Stimulated activated CD4-positive, alpha-beta T cell treated with anti-CD3 and anti-CD28 coated beads, Interleukin-4, amount 100 ng/mL, for 4 hours (primary cell): Measurements from ENCODE around the gene APCDD1L.

Source experiments
- DNase-seq, 2 experiments: peaks; one replicate each; pipeline ENCODE4 v3.0.0-alpha.2; 2020

Gene APCDD1L

DNA sequence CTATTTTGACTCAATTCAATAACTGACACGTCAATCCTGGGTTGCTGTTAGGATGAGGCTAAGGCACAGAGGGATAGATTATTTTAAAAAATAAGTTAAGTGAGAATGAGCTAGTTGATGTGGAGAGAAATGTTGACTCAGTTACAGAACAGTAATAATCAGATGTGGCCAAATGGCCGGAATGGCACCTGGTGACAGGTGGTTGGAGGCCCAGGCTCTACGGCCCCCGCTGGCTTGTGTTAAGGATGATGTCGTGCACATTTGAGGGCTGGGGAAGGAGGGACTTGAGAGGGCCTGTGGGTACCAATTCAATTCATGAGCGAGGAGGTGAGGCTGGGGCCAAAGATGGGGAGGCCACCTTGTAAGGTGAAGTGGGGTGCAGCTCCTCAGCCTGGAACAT is 31.7 kb downstream of the APCDD1L start:
- no peak for DNase-seq

GRCh38 chr20:58483051-58483450 is 32.1 kb downstream of the APCDD1L start:
- no peak for DNase-seq

GRCh38 chr20:58482416-58482815 is 32.8 kb downstream of the APCDD1L start:
- no peak for DNase-seq

DNA sequence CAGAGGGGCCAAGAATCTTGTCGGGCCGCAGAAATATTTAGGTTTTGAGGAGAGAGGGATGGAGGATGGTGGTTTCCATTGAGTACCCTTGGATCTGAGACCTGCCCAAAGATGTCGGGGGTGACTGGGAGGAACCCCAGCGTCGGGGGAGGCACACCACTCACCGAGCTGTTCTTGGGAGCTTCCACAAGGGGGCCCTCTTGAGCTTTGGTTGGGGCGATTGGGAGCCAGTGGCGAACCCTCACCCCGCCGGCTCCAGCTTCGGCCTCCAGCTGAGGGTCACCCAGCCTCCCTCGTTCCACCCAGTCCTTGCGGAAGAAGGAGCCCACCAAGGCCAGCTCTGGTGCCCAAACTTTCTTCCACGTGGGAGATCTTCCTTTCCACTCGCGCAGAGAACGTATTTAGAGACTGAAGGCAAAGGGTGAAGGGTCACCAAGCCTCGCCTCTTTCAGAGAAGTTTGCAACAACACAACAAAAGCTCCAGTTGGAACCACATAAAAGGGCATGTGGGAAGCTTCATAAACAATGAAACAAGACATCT is 33.6 kb downstream of the APCDD1L start:
- DNase-seq = peak; percentile 35 to 46

GRCh38 chr20:58480551-58481336 is 34.5 kb downstream of the APCDD1L start:
- DNase-seq = no peak

- DNase-seq = no peak
These were observed 35.3 kb downstream of the APCDD1L start for GRCh38 chr20:58479726-58480440.

GRCh38 chr20:58478141-58478805 is 36.9 kb downstream of the APCDD1L start:
- DNase-seq = no peak

- no peak for DNase-seq
These were observed 39.7 kb downstream of the APCDD1L start for GRCh38 chr20:58475466-58475865.

- no peak for DNase-seq
These were observed 41.5 kb downstream of the APCDD1L start for GRCh38 chr20:58473453-58474425.

GRCh38 chr20:58472273-58473018 is 42.8 kb downstream of the APCDD1L start:
- no peak for DNase-seq

GRCh38 chr20:58471193-58472164 is 43.7 kb downstream of the APCDD1L start:
- DNase-seq = no peak

- DNase-seq = no peak
These were observed 44.6 kb downstream of the APCDD1L start for GRCh38 chr20:58470336-58471192.

- DNase-seq = no peak
These were observed 45.6 kb downstream of the APCDD1L start for GRCh38 chr20:58469616-58470015.

DNA sequence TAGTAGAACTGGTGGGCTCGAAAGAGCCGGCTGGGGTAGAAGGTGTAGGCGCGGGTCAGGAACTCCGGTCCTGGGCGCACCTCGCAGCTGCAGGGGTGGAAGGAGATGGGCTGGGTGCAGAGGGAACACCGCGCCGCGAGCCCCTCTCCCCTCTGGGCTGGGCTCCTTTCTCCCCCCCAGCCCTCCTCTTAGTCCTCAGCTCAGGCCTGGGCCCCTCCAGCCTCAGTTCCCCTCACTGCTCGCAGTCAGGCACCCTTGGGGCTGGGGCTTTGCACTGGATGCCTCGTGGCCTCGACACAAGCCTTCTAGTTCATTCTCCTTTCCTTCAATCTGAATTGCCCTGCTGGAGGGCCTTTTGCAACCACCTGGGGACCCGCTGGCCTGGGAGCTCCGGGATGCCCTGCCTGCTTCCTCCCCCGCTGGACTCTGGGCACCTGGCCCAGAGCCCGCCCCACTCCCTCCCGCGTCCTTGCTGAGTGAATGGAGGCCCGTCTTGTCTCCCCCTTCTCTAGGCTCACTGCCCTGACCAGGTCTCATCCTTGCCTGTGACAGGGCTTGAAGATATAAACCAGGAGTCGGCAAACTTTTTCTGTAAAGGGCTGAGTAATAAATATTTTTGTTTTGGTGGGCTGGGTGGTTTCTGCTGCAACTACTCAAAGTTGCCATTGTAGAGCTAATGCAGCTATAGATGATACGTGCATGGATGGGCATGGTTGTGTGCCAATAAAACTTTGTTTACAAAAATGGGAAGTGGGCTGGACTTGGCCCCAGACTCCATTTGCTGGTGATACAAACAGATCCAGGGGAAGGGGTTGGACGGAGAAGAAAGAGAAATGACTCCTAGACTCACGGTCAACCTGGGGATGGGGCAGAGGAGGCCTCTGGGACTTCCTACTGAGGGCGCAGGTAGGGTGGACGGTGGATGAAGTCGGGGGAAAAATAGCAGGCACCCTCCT is 47.3 kb downstream of the APCDD1L start:
- no peak for DNase-seq

GRCh38 chr20:58466729-58467571 is 48.2 kb downstream of the APCDD1L start:
- DNase-seq = no peak

DNA sequence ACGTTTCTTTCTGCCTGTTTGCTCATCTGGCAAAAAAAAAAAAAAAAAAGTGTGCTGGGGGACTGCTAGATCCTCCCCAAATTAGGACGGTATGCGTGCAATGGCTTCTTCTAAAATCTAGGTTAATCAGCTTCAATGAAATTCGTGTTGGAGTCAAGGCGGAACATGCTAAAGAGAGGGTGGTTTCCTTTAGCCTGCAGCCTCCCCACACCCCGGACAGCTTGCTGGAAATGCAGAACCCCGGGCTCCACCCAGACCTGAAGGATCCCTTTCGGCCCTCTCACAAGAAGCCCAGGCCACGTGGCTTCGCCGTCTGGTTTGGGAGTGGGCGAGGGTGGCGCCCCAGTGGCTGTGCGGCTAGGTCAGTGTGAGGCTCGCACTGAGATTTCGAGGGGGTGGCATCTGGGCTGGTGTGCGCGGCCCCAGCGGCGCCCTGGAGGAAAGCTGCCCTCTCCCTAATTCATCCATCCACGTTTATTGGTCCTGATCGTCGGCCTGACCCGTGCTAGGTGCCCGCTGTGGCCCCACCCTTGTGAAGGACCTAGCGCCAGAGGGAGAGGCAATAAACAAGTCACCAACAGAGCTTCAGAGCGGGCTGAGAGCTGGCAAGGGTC is 49.0 kb downstream of the APCDD1L start:
- DNase-seq = no peak

- no peak for DNase-seq
These were observed 50.4 kb downstream of the APCDD1L start for GRCh38 chr20:58464838-58465237.
